NCI-H187 treated with DMSO at 0.1 percent for 48 hours (cell line): ENCODE measurements around the gene TAS1R1.
"Not testable (repeated sequence)": the region's sequence is repeated elsewhere in the genome, so short reads cannot be mapped to it uniquely, and the experiment has no call there.

Experiments used
- DNase-seq: peaks from one replicate; lab custom pipeline; 2025; lab: John Stamatoyannopoulos, UW

TAS1R1 gene

DNA sequence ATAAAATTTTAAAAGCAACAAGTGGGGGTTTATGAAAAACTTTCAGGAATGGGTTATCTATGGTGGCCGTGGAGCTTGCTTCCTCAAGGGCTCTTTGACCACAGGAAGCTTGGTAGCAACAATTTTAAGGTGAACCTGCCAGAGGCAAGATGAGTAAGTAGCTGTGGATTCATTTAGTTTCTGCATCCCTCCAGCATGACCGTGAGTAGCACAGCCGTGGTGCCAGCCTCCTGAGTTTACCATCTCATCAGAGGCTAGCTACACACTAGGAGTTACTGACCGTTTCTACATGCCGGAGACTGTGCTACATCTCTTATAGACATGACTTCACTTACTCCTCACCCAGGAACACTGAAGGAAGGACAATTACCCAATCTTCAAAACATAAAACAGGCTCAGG, 33.6 kb upstream of the TAS1R1 start:
- no peak for DNase-seq

GRCh38 chr1:6523566-6523965, 31.5 kb upstream of the TAS1R1 start:
- no peak for DNase-seq

- no peak for DNase-seq
Observed at GRCh38 chr1:6526316-6526715, 28.8 kb upstream of the TAS1R1 start.

- no peak for DNase-seq
Observed at GRCh38 chr1:6528492-6528891, 26.6 kb upstream of the TAS1R1 start.

GRCh38 chr1:6530504-6531160, 24.5 kb upstream of the TAS1R1 start:
- no peak for DNase-seq

DNA sequence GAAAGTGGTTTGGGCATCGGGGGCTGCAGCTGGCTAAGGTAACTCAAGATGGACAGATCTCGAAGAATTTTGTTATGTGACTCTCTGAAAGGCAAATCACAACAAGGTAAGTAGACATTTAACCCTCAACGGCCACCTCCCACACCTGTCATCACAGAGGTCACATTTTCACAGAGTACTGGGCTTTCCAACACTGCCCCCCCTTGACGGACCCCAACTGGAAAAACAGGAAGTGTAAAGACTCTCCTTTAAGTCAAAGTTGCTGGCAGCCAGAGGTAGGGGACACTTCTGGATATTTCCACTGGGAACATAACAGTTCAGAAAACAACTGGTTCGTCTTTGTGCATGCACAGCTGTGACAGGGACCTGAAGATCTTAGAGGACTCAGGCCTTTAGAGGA, 23.1 kb upstream of the TAS1R1 start:
- DNase-seq, result no peak

GRCh38 chr1:6534248-6534822, 20.8 kb upstream of the TAS1R1 start:
- no peak for DNase-seq

- DNase-seq, result no peak
Observed at GRCh38 chr1:6535214-6535613, 19.9 kb upstream of the TAS1R1 start.

DNA sequence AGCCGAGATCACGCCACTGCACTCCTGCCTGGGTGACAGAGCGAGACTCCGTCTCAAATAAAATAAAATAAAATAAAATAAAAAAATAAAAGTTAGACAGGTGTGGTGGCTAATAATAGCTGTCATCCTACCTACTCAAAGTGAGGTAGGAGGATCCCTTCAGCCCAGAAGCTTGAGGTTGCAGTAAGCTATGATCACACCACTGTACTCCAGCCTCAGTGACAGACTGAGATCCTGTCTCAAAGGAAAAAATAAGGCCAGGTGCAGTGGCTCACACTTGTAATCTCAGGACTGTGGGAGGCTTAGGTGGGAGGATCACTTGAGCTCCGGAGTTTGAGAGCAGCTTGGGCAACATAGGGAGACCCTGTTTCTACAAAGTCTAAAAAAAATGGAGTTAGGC, 18.8 kb upstream of the TAS1R1 start:
- no peak for DNase-seq

DNA sequence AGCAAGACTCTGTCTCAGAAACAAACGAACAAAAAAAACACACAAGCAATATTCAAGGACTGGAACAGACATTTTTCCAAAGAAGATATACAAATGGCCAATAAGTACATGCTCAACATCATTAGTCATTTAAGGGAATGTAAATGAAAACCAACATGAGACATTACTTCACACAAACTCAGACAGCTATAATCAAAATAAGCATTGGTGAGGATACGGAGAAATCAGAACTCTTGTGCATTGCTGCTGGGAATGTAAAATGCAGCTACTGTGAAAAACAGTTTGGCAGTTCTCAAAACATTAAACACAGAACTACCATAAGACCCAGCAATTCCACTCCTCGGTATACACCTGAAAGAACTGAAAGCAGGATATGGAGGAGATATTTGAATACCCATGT, 16.2 kb upstream of the TAS1R1 start:
- DNase-seq, result no peak

DNA sequence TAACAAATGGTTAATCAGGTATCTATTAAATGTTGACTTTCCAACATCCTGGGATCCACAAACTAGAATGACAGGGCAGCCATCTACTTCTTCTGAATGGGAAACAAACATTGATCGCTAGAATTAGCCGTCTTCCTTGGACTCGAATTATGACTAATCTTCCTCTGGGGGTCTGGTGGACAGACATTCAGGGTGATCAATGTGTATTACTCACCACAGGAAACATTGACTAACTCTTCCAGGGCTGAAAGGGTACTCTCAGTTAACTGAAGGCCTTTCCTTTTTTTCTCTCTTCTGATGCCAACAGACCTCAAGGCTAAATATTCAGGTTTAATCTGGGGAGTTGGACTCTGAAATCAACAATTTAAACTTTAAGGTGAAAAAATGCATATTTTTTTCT, 10.3 kb upstream of the TAS1R1 start:
- no peak for DNase-seq

- DNase-seq, result no peak
Observed at GRCh38 chr1:6545276-6546112, 9.6 kb upstream of the TAS1R1 start.

- DNase-seq, result no peak
Observed at GRCh38 chr1:6546326-6546725, 8.8 kb upstream of the TAS1R1 start.

DNA sequence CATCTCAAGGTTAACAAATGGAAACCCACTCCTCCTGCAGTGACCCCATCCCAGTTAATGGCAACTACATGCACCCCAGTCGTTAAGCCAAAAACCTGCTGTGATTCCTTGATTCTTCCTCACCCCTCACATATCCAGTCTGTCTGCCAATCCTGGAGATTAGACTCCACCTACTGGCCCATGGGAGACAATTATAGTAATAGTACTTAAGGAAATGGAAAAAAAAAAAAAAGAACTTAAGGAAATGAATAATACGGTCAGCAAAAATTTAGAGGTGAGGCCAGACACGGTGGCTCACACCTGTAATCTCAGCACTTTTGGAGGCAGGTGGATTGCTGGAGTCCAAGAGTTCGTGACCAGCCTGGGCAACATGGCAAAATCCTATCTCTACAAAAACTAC, 7.8 kb upstream of the TAS1R1 start:
- no peak for DNase-seq

GRCh38 chr1:6554031-6554906, 838 bp upstream of the TAS1R1 start, which contains the start of gene NOL9:
NOL9 (minus strand) TSS chr1:6554513; CDS start chr1:6554502, 11 bp downstream.
- DNase-seq, result no peak

DNA sequence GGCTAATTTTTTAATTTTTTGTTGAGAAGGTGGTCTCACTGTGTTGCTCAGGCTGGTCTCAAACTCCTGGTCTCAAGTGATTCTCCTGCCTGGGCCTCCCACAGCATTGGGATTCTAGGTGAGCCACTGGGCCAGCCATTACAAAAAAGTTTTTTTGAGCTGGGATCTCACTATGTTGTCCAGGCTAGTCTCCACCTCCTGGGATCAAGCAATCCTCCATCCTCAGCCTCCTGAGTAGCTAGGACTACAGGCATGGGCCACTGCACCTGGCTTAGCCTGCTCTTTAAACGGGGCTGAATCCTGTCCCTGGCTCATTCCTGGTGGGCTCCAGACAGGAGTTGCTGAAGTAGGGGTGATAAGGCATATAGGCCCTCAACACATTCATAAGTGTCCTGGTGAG, 2.5 kb downstream of the TAS1R1 start:
- DNase-seq, result no peak

- not testable (repeated sequence) for DNase-seq
Observed at GRCh38 chr1:6559161-6559560, 4.1 kb downstream of the TAS1R1 start.

DNA sequence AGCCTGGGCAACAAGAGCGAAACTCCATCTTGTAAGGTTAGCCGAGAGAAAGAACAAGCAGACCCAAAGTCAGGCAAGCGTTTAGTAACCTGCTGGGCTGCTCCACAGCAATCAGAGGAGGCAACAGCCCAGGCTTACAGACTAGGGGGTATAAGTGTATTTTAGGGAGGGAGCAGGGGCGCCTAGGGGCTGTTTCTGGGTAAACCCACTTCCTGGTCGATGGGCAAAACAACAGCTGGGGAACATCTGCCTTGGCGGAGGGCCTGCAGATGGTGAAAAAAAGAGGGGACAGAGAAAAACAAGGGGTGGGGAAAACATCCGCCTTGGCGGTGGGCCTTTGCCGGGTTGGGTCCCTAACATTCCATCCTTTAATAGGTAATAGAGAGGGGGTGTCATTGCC, 5.2 kb downstream of the TAS1R1 start:
- DNase-seq, result no peak

- no peak for DNase-seq
Observed at GRCh38 chr1:6569033-6569432, 13.9 kb downstream of the TAS1R1 start.

DNA sequence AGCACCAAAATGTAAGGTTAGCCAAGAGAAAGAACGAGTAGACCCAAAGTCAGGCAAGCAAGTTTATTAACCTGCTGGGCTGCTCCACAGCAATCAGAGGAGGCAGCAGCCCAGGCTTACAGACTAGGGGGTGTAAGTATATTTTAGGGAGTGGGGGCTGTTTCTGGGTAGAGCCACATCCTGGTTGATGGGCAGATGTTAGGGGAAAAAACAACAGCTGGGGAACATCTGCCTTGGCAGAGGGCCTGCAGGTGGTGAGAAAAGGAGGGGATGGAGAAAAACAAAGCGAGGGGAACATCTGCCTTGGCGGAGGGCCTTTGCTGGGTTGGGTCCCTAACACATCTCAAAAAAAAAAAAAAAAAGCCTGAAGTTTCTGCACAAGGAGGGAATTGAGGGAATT, 15.0 kb downstream of the TAS1R1 start:
- no peak for DNase-seq

- DNase-seq, result no peak
Observed at GRCh38 chr1:6570987-6571386, 15.9 kb downstream of the TAS1R1 start.
